ENCODE measurements around the gene CFAP97D1.

The CFAP97D1 gene

DNA sequence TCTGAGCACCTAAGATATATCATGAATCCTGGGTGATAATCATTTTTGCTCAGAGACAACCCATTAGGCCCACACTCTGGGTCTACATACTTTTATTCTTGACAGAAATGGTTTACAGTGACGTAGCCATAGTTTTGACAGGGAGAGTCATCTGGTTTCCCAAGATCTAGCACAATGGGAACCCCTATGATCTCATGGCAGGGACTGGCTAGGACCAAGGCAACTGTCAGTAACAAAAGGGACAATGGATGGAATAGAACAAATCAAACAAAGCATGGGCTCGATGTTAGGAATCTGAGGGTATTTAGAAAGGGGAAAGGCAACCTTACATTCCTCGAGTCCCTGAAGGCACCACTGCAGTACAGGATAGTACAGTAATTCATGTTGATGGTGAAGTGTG, 20.5 kb downstream of the CFAP97D1 start:
- FAIRE-seq = no peak

DNA sequence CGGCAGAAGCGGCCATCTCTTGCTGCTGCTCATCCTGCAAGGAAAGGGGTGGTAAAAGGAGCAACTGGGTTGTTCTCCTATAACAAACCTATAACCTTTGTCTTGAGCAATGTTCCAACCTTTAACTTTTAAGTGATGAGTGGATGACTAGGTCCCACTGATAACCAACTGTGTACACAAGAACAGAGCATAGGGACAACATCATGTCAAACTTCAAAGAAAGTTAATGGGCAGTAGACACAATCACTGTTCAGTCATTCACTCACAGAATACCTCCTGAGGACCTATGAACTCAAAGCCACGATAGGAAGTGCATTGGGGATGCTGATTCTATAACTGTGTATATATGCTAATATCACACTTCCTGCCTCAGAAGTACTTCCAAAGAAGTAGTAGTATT, 21.6 kb downstream of the CFAP97D1 start:
- no peak for FAIRE-seq

DNA sequence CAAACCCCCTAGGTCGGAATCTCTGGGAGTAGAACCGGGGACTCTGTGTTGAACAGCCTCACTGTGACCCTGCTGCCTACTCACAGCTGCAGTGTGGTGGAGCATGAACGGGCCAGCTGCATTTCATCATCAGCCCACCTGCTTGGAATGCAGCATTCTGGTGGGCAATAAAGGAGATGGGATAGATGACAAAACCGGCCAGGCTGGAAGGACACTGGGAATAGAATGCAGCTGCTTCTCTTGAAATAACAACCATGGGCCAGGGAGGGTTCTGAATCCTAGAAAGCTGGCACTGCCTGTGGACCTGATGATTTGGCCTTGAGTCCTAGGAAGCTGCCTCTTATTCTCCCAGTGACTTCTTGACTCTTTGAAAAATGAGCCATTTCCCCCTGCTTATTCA, 23.5 kb downstream of the CFAP97D1 start:
- FAIRE-seq = no peak

DNA sequence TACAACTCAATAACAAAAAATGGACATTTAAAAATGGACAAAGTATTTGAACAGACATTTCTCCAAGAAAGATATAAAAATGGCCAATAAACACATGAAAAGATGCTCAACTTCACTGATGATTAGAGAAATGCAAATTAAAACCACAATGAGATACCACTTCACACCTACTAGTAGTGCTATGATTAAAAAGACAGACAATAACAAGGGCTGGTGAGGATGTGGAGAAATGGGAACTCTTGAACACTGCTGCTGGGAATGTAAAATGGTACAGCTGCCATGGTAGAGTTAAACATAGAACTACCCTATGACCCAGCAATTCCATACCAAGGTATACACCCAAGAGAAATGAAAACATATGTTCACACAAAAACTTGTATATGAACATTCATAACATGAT, 24.9 kb downstream of the CFAP97D1 start:
- FAIRE-seq = no peak

DNA sequence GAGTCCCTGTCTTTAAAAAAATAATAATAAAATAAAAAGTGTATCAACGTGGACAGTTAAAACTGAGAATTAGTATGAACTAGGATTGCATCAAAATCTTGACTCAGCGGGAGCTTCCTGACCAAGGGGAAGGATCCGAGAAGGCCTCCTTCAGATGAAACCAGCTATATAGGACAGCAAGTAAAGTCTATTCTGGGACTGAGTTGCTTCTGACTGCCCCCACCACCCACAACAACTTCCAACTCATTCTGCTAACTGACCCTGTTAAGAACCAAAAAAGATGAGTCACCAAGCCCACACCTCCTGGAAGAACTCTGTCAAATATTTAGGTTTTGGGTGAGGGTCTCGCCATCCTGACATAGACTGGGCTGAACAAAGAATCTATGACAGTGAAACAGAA, 27.8 kb downstream of the CFAP97D1 start:
- FAIRE-seq = no peak

DNA sequence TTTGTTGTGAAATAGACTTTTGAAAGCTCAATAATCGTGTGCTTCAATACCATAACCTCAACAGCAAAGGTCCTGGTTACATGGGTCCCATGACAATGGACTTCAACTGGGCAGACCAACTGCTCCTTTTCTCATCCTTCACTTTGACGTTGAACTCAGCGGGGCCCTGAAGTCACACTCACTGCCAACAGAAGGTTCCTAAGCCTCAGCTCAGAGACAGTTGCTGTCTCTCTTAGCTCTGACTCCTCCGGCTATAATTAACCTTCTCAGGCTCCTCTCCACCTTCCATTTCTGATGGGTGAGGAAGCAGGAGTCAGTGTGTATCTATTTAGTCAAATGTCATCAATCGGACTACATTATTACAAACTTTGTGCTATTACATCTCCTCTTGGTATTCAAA, 28.9 kb downstream of the CFAP97D1 start:
- FAIRE-seq = no peak

DNA sequence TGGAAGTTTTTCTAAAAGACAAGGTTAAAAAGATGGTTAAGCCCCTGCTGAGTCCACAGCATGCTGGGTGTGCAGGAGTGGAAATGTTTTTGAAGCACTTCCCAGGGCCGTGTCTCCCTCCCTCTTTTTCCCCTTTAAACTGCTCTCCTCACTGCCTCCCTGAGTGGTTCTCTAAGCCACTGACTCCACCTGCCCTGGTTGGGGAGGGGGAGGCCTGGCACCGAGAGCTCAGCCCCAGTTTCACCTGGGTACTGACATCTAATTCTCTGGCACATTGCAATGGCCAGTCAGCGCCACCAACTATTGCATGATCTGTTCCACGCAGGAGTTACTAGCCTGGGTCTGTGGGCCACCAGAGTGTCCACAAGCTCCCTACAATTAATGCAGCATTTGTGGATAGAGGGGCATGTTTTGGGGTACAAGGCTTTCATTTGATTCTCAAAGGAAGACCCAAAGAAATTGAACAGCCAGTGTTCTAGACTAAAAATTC, 30.0 kb downstream of the CFAP97D1 start:
- no peak for FAIRE-seq

DNA sequence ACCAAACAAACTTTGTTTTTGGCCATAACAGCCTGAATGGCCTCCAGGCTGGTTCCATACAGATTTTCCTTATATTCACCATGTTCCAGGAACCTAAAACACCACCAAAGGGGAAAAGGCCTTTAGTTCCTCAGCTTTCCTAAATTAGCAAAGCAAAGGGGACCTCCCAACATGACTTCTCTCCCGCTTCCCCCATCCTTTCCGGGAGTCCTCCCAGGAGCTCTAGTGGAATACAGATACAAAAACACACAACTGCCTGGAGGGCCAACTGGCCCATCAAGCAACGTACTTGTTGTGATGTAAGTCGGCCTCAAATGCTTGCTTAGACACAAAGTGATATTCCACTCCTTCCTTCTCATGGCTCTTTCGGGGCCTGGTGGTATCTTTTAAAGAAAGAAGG, 30.6 kb downstream of the CFAP97D1 start:
- no peak for FAIRE-seq

DNA sequence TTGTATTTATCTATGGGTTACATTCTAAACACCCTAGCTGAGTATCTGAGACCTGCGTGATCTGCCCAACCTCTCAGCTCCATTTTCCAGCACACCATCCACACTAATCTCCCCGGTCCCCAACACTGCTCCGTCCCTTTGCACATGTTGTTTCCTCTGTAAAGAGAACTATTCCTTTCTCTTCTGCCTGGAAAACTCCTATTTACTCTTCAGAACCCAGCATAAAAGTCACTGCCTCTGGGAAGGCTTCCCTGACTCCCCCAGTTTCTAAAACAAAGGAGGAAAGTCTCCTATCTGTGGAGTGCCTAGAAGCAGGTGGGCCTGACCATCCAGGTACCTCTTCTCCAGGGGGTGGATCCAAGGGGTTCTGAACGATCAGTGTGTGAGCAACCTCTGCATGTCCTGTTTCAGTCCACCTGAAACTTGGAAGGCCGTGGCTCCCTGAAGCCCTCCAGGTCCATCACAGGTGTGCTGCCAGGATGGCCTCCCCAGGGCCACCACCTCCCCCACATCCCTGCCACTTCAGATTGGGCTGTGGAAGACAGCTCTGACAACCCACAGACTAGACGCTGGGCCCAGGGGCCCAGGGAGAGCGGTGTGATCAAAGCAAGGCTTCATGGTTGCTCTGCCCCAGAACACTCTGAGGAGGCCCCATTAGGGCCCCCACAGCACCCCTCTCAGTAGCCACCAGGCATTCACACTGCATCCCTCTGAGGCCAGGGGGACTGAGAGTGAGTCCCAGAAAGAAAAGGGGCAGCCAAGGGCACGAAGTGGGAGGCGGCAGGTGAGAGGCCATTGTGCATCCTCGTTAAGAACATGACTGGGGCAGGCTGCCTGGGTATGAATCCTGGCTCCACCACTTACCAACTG, 32.4 kb downstream of the CFAP97D1 start:
- no peak for FAIRE-seq

DNA sequence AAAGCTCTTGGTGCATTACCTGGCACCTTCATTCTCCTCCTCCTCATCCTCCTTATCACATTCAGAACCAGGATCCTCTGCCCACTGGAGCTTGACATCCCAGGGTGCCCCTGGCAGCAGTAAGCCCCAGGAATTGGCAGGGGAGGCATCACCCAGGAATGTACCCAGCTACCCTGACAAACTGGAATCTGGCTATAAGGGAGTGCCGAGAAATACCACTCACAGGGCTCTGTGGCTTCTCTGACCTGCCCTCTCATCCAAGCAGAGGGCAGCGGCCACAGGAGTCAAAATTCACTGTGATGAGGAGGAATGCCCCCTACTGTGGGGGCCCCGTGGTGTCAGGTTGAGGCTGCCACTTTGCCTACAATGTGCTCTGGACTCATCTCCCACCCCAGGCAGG, 33.2 kb downstream of the CFAP97D1 start:
- no peak for FAIRE-seq

DNA sequence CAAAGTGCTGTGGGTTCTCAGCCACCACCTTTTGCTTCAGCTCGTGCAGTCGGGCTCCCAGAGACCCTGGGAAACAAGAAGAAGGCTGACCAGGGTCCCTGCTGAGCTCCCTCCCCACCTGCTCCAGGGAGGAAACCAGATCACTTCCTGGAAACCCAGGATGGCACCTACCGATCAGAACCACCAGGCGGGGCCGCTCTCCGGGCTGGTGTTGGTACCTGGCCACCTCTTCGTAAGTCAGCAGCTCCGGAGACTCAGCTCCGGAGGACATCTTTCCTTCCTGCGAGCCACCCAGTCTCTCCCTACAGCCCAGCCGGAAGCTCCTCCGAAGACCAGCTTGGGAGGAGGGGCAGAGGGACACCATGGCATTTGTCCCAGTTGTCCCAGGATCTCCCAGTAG, 33.8 kb downstream of the CFAP97D1 start:
- no peak for FAIRE-seq

DNA sequence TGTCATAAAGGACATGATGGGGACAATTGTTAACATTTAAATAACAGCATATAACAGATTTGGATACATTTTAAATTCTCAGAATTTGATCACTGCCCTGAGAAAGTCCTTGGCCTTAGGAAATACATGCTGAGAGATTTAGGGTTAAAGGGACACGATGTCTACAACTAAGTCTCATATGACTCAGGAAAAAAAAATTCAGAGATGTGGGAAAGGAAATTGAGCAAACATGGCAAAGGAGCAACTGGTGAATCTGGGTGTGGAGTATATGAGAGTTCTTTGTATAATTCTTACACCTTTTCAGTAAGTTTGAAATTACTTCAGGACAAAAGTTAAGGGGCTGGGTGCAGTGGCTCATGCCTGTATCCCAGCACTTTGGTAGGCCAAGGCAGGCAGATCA, 34.5 kb downstream of the CFAP97D1 start:
- no peak for FAIRE-seq

DNA sequence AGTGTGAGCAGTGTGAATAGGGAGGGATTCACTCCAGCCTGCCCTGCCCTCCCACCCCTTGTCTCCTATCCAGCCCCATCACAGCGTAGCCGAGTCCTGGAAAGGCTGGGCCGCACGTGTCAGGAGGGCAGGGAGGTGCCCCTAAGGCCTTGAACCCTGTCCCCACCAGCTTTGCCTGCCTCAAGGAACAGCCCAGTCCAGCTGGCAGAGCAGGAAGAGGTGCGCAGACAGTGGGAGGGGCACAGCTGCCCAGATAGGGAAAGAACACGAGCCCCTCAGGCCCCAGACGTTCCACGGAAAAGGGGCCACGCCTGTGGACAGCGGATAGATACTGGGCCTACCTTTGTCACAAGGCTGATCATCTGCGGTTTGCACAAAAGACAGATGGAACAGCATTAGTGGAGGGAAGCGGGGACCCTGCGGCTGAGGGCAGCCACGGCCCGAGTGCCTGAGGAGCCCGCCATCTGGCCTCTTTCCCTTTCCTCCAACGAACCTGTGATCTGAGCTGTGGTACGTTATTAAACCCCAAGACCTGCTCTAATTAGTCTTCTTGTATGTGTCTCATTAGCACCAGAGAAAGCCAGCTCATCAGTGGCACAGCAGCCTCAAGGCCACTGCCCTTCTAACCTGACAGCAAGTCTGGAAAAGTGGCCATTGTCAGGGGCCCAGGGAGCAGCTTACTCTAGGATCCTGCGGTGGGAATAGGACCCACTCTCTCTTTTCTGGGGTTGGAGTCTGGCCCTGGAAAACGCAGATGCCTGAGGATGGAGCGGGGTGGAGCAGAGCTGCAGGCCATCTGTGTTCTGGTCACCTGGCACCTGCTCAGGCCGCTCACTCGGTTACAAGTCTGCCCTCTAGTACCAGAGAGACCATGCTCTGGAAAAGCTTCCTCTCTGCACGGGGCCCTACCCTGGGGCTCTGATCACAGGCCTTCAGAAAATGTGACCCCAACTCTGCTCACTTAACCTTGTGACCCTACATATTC, 36.4 kb downstream of the CFAP97D1 start:
- no peak for FAIRE-seq

DNA sequence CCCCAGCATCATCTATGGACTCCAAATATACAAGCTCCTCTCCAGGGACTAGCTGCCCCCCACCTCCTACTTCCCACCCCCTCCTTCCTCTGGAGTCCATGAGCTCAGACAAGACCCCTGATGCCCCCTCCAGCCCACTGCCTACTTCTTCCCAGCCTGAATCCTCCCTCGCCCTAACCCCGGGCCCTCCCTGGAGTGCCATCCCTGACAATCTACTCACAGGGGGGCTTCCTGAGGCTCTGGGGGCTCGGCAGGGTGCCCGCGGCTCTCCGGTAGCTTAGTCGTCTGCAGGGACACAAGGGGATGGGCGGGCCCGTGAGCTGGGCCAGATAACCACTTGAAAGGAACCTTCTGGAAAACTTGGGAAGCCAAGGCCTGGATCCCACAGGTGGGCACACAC, 37.6 kb downstream of the CFAP97D1 start:
- no peak for FAIRE-seq

DNA sequence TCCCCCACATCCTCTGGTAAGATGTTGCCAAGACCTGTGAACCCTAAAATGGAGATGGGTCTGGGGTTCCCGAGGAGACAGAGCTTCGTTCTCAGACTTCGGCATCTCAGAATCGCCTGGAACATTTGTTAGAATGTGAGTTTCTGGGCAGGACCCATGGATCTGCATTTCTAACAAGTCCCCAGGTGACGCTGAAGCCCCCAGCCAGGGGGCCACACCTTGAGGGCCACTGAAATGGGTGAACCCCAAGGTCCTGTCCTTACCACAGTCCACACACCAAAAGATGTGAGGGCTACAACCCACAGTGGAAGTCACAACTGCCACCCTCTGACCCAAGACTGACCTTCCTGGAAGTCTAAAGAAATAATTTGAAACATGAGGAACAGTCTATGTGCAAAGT, 38.7 kb downstream of the CFAP97D1 start:
- no peak for FAIRE-seq

DNA sequence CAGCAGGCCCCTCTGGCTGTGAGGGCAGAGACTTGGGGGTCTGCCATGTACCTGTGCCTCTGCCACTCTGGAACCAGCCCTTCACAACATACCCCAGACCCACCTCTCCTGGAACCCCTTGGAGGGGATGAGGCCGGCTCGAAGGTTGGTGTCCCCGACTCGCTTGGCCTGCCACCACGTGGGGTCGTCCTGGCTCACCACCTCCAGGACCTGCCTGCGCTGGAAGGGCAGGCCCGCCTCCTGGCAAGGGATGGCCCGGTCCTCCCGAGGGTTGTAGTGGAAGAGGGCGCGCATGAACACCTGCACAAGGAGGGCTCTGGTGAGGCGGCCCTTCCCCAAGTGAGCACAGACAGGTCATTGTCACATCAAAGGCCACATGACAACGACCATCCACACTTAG, 40.5 kb downstream of the CFAP97D1 start:
- FAIRE-seq = no peak

DNA sequence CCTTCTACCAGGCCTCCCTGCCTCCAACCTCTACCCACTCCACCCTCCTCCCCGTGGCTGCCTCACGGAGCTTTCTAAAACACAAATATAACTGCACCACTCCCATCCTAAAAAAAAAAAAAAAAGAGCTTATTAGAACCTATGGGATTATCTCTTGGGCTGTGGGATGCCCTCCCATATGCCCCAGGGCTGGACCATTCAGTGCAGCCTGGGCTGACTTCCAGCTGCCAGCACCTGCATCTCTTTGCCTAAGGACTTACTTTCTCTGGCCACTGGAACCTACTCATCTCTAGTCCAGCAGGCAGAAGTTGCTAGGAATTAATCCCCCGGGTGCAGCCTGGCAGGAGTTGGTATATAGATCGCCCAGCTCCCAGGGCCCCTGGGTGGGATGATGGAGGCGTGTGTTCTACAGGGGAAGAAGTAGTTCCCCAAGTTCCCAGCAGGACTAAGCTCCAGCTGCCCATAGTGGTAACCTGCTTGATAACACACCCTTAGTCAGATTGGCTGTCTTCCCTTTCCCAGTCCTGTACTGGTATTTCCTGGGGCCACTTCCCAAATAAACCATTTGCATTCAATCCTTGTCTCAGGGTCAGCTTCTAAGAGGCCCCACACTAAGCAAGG, 42.4 kb downstream of the CFAP97D1 start:
- FAIRE-seq = no peak

DNA sequence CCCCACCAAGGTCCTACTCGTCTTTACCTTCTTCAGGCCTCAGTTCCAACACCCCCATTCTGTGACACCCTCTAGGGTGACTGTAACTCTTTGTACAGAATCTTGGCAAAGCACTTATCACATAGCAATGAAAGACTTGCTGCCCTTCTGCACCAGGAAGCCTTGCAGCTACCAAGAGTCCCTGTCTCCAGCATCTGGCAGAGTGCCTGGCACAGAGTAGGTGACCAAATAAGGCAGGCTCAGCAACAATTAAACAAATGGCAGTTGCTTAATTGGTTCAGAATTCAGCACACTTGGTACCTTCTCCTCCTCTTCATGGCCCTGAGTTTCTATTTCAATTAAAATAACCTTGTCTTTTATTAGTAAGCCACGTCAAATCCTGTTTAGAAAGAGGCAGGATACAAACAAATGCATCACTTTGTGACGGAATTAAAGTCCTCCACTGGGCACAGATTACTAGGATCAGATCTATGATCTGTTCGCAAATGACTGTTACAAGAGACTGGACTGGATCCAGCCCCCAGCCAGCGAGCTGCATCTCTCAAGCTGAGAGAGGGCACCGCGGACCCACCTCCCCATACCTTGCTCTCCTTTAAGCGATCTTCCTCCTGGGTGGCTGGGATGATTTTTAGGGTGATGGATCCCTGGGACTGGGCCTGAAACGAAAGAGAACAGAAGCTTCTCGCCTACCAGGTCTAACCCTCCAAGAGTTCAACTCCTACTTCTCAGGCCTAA, 43.3 kb downstream of the CFAP97D1 start:
- no peak for FAIRE-seq

DNA sequence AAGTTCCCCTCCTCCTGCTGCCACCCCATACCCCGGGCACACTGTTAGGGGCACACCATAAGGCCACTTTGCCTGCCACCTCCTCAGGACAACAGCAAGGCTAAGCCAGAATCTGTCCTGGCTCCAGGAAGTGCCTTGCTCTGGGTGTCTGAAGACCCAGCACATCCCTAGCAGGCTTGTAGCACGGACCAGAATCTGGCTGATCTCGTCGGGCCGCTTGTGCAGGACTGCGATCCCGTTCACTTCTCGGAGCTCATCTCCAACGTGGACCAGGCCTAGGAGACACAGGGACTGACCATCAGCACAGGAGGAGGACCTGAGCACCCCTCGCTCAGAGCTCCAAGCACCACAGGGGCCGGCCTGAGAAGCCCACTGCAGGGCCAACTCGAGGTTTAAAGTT, 45.3 kb downstream of the CFAP97D1 start:
- no peak for FAIRE-seq

DNA sequence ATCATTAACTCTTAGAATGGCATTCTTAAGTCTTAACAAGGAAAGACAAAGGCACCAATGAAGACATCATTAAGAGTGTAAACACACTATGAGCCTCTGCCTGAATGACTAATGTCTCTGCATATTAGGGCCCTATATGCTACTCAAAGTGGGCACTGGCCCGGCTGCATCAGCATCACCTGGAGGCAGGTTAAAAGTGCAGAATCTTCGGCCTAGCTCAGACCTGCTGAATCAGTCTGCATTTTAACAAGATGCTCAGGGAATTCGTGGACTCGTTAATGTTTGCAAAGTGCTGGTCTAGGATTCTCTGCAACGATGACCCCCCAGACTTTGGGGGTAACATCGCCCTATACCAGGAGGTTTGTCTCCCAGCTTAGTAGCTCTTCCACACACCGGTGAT, 46.0 kb downstream of the CFAP97D1 start:
- FAIRE-seq = no peak

DNA sequence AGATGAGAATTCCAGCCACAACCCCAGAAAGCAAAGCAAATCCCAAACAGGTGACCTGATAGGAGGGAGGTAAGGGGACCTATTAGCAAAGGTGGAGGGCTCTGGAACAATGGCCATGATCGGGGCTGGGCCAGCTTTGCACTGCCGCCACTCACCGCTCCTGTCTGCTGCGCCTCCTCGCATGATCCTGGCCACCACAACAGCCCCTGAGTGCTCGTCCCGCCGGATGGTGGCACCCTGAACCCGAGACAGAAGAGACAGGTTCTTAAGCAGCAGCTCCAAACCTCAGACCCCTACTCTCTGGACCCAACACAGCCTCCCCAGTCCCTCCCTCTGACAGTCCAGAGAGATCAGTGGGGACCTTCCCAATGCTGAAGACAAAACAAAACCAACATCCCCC, 47.4 kb downstream of the CFAP97D1 start:
- no peak for FAIRE-seq

DNA sequence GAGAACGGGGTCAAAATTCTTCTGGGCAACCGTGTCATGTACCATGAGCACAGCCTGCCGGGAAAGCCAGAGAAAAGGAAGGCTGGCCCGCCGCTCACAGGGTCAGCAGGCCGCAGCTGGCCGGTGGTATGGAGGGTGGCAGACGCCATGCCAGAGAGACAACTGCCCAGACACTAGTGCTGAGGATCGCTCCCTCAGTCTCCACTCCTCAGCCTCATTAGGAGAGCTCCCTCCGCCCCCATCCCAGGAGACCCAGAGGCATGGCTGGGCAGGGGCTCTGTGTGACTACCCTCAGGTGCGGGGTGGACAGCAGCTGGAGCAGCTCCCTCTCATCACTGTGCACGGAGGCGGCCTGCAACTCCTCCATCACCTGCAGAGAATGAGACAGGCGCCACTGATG, 49.5 kb downstream of the CFAP97D1 start:
- FAIRE-seq = no peak

Data from G401.6 (cell line).